HG03103 (cell line): ENCODE results near the gene TMIGD1.
A peak's percentile ranks its signal among the peaks of the same experiment; 100 is the strongest.

ENCODE experiments used
- ATAC-seq: cut with Tn5 transposase; IDR thresholded peaks from one replicate; pipeline ENCODE4 v1.9.1; 2021; ENCODE audit warnings: low read depth; ENCODE audit not compliant: unreplicated experiment

The TMIGD1 gene, protein sequence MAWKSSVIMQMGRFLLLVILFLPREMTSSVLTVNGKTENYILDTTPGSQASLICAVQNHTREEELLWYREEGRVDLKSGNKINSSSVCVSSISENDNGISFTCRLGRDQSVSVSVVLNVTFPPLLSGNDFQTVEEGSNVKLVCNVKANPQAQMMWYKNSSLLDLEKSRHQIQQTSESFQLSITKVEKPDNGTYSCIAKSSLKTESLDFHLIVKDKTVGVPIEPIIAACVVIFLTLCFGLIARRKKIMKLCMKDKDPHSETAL

GRCh38 chr17:30333503-30334360, at the start of gene TMIGD1:
Gene TMIGD1, minus strand, starts transcription at chr17:30334057. Its CDS starts 1,924 bp downstream, at chr17:30332133.
- ATAC-seq: no peak

GRCh38 chr17:30382345-30382744, 48.5 kb upstream of the TMIGD1 start:
- ATAC-seq: no peak

GRCh38 chr17:30381340-30381659, 47.4 kb upstream of the TMIGD1 start:
- ATAC-seq: no peak

- ATAC-seq: no peak
Observed at GRCh38 chr17:30380643-30381339, 46.9 kb upstream of the TMIGD1 start.

GRCh38 chr17:30379903-30380381, 46.1 kb upstream of the TMIGD1 start:
- ATAC-seq: no peak

GRCh38 chr17:30379303-30379902, 45.5 kb upstream of the TMIGD1 start:
- peak; percentile 9 for ATAC-seq

DNA sequence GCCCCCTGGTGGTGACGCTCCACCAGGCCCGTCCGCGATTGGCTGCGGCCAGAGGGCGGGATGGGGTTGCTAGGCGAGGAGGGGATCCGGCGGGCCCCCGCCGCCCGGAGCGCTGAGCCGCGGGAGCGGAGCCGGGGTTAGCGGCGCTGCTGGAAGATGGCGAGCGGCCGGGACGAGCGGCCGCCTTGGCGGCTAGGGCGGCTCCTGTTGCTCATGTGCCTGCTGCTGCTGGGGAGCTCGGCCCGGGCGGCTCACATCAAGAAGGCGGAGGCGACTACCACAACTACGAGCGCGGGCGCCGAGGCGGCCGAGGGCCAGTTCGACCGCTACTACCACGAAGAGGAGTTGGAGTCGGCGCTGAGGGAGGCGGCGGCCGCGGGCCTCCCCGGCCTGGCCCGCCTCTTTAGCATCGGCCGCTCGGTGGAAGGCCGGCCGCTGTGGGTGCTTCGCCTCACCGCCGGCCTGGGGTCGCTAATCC, 45.0 kb upstream of the TMIGD1 start, which contains the start of gene CPD:
TSS of gene CPD (plus strand) at position 103 of the 478 bp plus-strand sequence. CDS start at position 157, 54 bp downstream.
- peak; percentile 67 for ATAC-seq

DNA sequence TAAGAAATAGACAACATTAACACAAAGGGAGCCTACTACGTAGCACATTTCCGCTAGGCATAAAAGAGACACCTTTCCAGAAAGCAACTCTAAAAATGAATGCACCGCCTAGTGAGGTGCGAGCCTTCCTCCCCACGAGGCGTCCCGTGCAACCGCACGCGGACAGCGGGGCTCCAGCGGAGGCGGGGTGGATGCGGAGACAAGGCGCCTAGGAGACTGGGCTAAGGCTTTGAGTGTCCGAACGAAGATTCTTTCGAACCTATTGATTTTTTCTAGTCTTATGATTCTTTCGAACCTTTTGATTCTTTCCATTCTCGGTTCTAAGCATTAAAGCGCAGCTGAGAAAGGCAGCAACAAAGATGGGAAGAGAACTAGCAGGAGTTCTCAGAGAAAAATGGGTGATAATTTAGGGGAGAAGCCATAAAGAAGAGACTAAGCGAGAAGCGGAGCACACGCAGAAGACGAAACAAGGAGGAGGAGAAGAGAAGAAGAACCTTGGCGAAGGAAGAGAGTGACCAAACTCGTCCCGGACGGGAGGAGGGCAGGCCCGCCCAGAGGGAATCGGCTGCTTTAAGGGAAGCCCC, 44.5 kb upstream of the TMIGD1 start:
- no peak for ATAC-seq

GRCh38 chr17:30377574-30378240, 43.9 kb upstream of the TMIGD1 start:
- no peak for ATAC-seq

GRCh38 chr17:30376621-30377452, 43.0 kb upstream of the TMIGD1 start:
- no peak for ATAC-seq

GRCh38 chr17:30375661-30376060, 41.8 kb upstream of the TMIGD1 start:
- no peak for ATAC-seq

GRCh38 chr17:30372755-30373154, 38.9 kb upstream of the TMIGD1 start:
- no peak for ATAC-seq

- no peak for ATAC-seq
Observed at GRCh38 chr17:30369995-30370394, 36.1 kb upstream of the TMIGD1 start.

DNA sequence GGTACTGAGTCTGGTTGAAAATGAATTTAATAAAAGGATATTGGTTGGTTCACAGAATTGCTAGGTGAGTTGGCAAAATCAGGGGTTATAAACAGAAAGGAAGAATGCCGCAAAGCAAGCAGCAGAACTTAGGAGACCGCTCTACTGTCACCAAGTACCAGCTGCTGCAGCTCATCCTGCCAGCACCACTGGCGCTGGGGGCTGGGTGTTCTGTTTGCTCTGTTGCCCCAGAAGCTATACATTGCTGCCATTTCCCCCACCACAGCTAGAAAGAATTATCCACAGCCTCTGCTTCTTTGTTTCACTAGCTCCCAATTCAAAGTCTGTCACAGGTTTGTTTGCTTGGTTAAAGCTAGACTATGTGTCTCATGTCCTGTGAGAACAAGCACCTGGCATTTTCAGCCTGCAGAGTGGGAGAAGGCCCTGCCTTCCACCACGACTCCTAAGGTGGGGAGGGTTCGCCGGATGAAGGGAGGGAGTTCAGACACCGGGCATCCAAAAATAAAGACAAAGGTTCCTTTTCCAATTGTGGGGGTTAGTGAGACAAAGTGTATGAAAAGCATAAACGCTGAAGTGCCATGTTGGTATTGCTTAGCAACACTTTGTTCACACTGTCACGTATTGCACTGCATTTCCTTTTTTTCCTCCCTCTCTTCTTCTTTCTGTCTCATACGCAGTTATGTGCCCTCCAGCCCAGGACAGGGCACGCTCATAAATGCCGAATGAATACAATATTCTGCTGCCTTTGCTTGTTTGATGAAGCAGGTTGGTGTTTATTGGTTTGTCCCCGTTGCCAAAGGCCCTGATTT, 35.3 kb upstream of the TMIGD1 start:
- ATAC-seq: no peak

GRCh38 chr17:30366536-30366935, 32.7 kb upstream of the TMIGD1 start:
- ATAC-seq: no peak

GRCh38 chr17:30363715-30364202, 29.9 kb upstream of the TMIGD1 start:
- peak; percentile 73 for ATAC-seq

DNA sequence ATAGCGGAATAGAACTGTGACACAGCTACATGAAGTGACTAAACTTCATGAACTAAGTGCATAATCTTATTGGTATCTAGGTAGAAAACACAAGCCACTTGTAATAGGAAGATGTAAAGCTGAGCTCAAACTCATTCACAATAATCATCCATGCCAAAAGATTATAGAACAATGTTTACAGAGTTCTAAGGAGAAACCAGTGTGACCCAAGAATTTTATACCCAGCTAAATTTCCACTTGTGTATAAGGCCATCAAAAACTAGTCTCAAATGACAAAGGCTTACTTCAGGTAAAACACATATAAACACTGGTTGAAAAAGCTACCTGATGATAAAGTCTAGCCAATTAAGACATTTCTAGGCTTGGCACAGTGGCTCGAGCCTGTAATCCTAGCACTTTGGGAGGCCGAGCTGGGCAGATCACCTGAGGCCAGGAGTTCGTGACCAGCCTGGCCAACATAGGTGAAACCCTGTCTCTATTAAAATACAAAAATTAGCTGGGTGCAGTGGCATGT, 28.0 kb upstream of the TMIGD1 start:
- ATAC-seq: no peak
